ENCODE results near the gene ATMIN.

The ATMIN gene

DNA sequence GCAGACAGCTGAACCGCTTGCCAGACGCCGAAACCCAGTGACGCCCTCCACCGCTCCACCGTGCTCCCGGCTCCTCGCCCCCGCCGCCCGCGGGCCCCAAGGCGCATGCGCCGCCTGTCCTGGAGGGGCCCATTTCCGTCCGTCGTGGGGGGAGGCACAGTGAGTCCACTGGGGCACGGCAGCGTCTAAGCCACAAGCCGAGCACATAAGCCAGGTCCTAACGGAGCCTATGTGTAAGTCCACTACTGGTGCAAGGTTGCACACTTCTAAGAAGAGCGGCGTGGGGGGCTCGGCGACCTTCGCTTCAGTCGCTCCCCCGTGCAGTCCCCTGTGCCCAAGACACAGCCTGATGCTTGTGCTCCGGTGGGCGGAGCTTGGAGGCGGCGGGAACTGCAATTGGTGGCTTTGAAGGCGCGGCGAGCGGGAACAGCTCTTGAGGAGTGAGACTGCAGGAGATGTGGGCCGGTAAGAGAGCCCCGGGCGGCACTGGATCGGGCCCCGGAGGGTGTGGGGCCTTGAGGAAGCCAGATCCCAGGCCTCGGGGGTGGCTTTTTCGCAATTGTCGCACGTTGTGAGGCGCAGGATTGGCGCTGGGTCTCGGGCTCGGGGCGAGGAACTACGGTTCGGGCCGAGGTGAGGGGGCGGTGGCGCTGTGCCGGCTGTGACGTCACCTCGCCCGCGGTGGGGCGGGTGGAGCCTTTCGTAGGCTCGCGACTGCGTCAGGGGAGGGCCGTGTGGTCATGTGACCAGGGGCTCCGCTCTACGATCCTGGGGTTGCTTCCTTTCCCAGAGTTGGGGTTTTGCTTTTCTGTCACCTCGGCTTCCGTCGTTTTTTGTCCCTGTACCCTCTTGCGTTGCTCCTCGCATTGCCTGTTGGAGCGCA is 28.6 kb upstream of the ATMIN start, which contains the start of the genes CENPN and CMC2:
Gene CENPN (plus strand): TSS at position 402 of the 883 bp plus-strand sequence. CDS start 4,726 bp downstream, outside the sequence.
Gene CMC2 (minus strand): TSS at position 73 of the 883 bp plus-strand sequence. CDS start 9,491 bp downstream, outside the sequence.
- Histone ChIP-seq H3K27me3 (ENCODE audit: insufficient read depth, low read length) (no peaks in the 10 kb centered on the region), H3K4me2 (ENCODE audit: low read length) (peak within 1 kb of the TSS; percentile 97), H3K79me2 (ENCODE audit: insufficient read depth, low read length) (peaks cover 46% of the 10 kb centered on the region), H3K9me3 (ENCODE audit: low read length) (no peaks in the 10 kb centered on the region), H3K9me2 (ENCODE audit: low read depth, low read length) (no peaks in the 10 kb centered on the region), H3K4me3 (ENCODE audit: low read depth, low read length, poor library complexity, severe bottlenecking) (peak within 1 kb of the TSS; percentile 69), H3K4me1 (ENCODE audit: insufficient read depth, low read length, severe bottlenecking) (peaks cover 30% of the 10 kb centered on the region), H3F3A (ENCODE audit: insufficient read depth, low read length) (no peaks in the 10 kb centered on the region), H2AFZ (ENCODE audit: low read length) (no peak within 1 kb of the TSS), H4K20me1 (ENCODE audit: insufficient read depth, low read length) (no peaks in the 10 kb centered on the region), H3K36me3 (ENCODE audit: insufficient read depth, low read length) (peaks cover 17% of the 10 kb centered on the region; the same call in 1 of the 2 replicates), H3K9ac (ENCODE audit: low read length) (peak within 1 kb of the TSS; percentile 72), H3K27ac (ENCODE audit: low read depth, low read length, poor library complexity, severe bottlenecking) (peak within 1 kb of the TSS; percentile 87)
- no peak for TF ChIP-seq EZH2 (IDR thresholded peaks at IDR 0.05; ENCODE audit: borderline replicate concordance, low read length)

DNA sequence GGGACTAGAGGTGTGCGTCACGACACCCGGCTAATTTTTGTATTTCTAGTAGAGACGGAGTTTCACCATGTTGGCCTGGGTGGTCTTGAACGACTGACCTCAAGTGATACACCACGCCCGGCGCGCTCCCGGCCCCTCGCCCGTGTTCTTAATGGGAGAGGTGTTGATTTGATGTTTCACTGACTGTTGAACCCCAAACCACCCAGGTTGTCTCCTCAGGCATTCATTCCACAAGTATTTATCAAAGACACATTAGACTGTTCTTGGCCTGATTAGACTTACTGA is 27.2 kb upstream of the ATMIN start:
- H3K4me3 ChIP-seq (ENCODE audit: low read depth, low read length, poor library complexity, severe bottlenecking) = peak overlapping the region; percentile 69
- TF ChIP-seq, protein P1, sequence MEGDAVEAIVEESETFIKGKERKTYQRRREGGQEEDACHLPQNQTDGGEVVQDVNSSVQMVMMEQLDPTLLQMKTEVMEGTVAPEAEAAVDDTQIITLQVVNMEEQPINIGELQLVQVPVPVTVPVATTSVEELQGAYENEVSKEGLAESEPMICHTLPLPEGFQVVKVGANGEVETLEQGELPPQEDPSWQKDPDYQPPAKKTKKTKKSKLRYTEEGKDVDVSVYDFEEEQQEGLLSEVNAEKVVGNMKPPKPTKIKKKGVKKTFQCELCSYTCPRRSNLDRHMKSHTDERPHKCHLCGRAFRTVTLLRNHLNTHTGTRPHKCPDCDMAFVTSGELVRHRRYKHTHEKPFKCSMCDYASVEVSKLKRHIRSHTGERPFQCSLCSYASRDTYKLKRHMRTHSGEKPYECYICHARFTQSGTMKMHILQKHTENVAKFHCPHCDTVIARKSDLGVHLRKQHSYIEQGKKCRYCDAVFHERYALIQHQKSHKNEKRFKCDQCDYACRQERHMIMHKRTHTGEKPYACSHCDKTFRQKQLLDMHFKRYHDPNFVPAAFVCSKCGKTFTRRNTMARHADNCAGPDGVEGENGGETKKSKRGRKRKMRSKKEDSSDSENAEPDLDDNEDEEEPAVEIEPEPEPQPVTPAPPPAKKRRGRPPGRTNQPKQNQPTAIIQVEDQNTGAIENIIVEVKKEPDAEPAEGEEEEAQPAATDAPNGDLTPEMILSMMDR (IDR thresholded peaks at IDR 0.05; ENCODE audit: low read length) = no peak
- TF ChIP-seq EZH2 (IDR thresholded peaks at IDR 0.05; ENCODE audit: borderline replicate concordance, low read length) = no peak
- no peak overlapping the region for H2AFZ ChIP-seq (ENCODE audit: low read length)
- peak overlapping the region; percentile 87 for H3K27ac ChIP-seq (ENCODE audit: low read depth, low read length, poor library complexity, severe bottlenecking)
- H3K36me3 ChIP-seq (ENCODE audit: insufficient read depth, low read length) = peaks cover 29% of the 10 kb centered on the region
- no peaks in the 10 kb centered on the region for H3F3A ChIP-seq (ENCODE audit: insufficient read depth, low read length)
- peaks cover 30% of the 10 kb centered on the region for H3K4me1 ChIP-seq (ENCODE audit: insufficient read depth, low read length, severe bottlenecking)
- H3K9me3 ChIP-seq (ENCODE audit: low read length) = no peaks in the 10 kb centered on the region
- H3K4me2 ChIP-seq (ENCODE audit: low read length) = peak overlapping the region; percentile 97
- H3K9ac ChIP-seq (ENCODE audit: low read length) = peak overlapping the region; percentile 72
- peaks cover 33% of the 10 kb centered on the region for H3K79me2 ChIP-seq (ENCODE audit: insufficient read depth, low read length)
- H3K9me2 ChIP-seq (ENCODE audit: low read depth, low read length) = no peaks in the 10 kb centered on the region
- H3K27me3 ChIP-seq (ENCODE audit: insufficient read depth, low read length) = no peaks in the 10 kb centered on the region
- H4K20me1 ChIP-seq (ENCODE audit: insufficient read depth, low read length) = no peaks in the 10 kb centered on the region

DNA sequence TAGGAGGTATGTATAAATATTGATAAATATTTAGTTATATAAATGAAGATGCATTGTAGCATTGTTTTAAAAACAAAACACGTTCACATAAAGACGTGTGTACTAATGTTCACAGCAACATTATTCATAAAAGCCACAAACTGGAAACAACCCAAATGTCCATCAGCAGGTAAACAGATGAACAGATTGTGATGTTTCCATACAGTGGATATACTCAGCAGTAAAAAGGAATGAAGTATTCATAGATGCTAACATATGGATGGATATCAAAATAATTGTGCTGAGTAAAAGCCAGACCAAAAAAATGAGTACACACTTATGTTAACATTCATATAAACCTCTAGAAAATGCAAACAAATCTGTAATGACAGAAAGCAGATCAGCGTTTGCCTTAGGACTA is 22.7 kb upstream of the ATMIN start:
- H3K4me3 ChIP-seq (ENCODE audit: low read depth, low read length, poor library complexity, severe bottlenecking) = no peak overlapping the region
- H4K20me1 ChIP-seq (ENCODE audit: insufficient read depth, low read length) = no peaks in the 10 kb centered on the region
- no peaks in the 10 kb centered on the region for H3F3A ChIP-seq (ENCODE audit: insufficient read depth, low read length)
- no peaks in the 10 kb centered on the region for H3K9me3 ChIP-seq (ENCODE audit: low read length)
- no peaks in the 10 kb centered on the region for H3K9me2 ChIP-seq (ENCODE audit: low read depth, low read length)
- H2AFZ ChIP-seq (ENCODE audit: low read length) = no peak overlapping the region
- no peak overlapping the region for H3K4me2 ChIP-seq (ENCODE audit: low read length)
- H3K4me1 ChIP-seq (ENCODE audit: insufficient read depth, low read length, severe bottlenecking) = peaks cover 9% of the 10 kb centered on the region
- H3K27me3 ChIP-seq (ENCODE audit: insufficient read depth, low read length) = no peaks in the 10 kb centered on the region
- no peak overlapping the region for H3K9ac ChIP-seq (ENCODE audit: low read length)
- no peak overlapping the region for H3K27ac ChIP-seq (ENCODE audit: low read depth, low read length, poor library complexity, severe bottlenecking)
- H3K36me3 ChIP-seq (ENCODE audit: insufficient read depth, low read length) = peaks cover 73% of the 10 kb centered on the region
- H3K79me2 ChIP-seq (ENCODE audit: insufficient read depth, low read length) = peaks cover 17% of the 10 kb centered on the region
- no peak for TF ChIP-seq EZH2 (IDR thresholded peaks at IDR 0.05; ENCODE audit: borderline replicate concordance, low read length)
- TF ChIP-seq, protein P1 (IDR thresholded peaks at IDR 0.05; ENCODE audit: low read length) = no peak

Measured in OCI-LY1 (cell line).